GM12878 (cell line): Measurements from ENCODE around the gene LMAN2.

Source experiments
- BRCA1 ChIP-seq: IDR thresholded peaks from 2 replicates; pipeline ENCODE4 v1.6.1; 2011; ENCODE audit warnings: low read depth, low read length, improper control_type of control experiment
- FOS ChIP-seq: IDR thresholded peaks from 3 replicates; pipeline ENCODE4 v1.6.1; 2011; ENCODE audit warnings: borderline replicate concordance; ENCODE audit not compliant: insufficient read length; ENCODE audit errors: extremely low read depth
- HDAC6 ChIP-seq: fragments of 200-600 bp; sonication (generic); IDR thresholded peaks from one replicate; pipeline ENCODE4 v1.8.0; 2017; ENCODE audit warnings: antibody characterized with exemption; ENCODE audit not compliant: unreplicated experiment
- MTA2 ChIP-seq: fragments of 450-650 bp; IDR thresholded peaks from 2 replicates; pipeline ENCODE4 v1.6.1; 2016; ENCODE audit warnings: low read depth, mild to moderate bottlenecking, moderate library complexity
- RCOR1 ChIP-seq: conservative IDR thresholded peaks from 2 replicates; pipeline ENCODE4 v1.6.1; 2012; ENCODE audit warnings: low read depth, low read length, improper control_type of control experiment
- REST ChIP-seq: IDR thresholded peaks from 2 replicates; pipeline ENCODE4 v1.6.1; 2012; ENCODE audit warnings: mild to moderate bottlenecking, low read depth, low read length
- SIX5 ChIP-seq: IDR thresholded peaks from 2 replicates; pipeline ENCODE4 v1.6.1; 2011; ENCODE audit warnings: mild to moderate bottlenecking, low read depth, low read length, moderate library complexity; ENCODE audit not compliant: severe bottlenecking
- YY1 ChIP-seq: IDR thresholded peaks from 2 replicates; pipeline ENCODE4 v1.6.1; 2011; ENCODE audit warnings: low read depth, mild to moderate bottlenecking, low read length
- TF ChIP-seq, protein P1 (sequence below): IDR thresholded peaks from 2 replicates; pipeline ENCODE4 v1.6.1; 2012; ENCODE audit warnings: low read depth, low read length, improper control_type of control experiment
- TF ChIP-seq, protein P2 (sequence below): fragments of 450-650 bp; IDR thresholded peaks from 2 replicates; pipeline ENCODE4 v1.6.1; 2017; ENCODE audit warnings: mild to moderate bottlenecking
- TF ChIP-seq, protein P3 (sequence below): fragments of 450-650 bp; IDR thresholded peaks from 2 replicates; pipeline ENCODE4 v1.6.1; 2016; ENCODE audit warnings: mild to moderate bottlenecking, moderate library complexity, borderline replicate concordance

GRCh38 chr5:177386542-177386941 lies 35.1 kb upstream of the LMAN2 start:
- TF ChIP-seq RCOR1 (no peak), FOS (no peak), HDAC6 (no peak), REST (no peak), MTA2 (no peak), YY1 (no peak), BRCA1 (no peak), SIX5 (no peak)
- TF ChIP-seq, protein P1, sequence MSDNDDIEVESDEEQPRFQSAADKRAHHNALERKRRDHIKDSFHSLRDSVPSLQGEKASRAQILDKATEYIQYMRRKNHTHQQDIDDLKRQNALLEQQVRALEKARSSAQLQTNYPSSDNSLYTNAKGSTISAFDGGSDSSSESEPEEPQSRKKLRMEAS = no peak
- TF ChIP-seq, protein P2, sequence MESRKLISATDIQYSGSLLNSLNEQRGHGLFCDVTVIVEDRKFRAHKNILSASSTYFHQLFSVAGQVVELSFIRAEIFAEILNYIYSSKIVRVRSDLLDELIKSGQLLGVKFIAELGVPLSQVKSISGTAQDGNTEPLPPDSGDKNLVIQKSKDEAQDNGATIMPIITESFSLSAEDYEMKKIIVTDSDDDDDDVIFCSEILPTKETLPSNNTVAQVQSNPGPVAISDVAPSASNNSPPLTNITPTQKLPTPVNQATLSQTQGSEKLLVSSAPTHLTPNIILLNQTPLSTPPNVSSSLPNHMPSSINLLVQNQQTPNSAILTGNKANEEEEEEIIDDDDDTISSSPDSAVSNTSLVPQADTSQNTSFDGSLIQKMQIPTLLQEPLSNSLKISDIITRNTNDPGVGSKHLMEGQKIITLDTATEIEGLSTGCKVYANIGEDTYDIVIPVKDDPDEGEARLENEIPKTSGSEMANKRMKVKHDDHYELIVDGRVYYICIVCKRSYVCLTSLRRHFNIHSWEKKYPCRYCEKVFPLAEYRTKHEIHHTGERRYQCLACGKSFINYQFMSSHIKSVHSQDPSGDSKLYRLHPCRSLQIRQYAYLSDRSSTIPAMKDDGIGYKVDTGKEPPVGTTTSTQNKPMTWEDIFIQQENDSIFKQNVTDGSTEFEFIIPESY = no peak
- TF ChIP-seq, protein P3, sequence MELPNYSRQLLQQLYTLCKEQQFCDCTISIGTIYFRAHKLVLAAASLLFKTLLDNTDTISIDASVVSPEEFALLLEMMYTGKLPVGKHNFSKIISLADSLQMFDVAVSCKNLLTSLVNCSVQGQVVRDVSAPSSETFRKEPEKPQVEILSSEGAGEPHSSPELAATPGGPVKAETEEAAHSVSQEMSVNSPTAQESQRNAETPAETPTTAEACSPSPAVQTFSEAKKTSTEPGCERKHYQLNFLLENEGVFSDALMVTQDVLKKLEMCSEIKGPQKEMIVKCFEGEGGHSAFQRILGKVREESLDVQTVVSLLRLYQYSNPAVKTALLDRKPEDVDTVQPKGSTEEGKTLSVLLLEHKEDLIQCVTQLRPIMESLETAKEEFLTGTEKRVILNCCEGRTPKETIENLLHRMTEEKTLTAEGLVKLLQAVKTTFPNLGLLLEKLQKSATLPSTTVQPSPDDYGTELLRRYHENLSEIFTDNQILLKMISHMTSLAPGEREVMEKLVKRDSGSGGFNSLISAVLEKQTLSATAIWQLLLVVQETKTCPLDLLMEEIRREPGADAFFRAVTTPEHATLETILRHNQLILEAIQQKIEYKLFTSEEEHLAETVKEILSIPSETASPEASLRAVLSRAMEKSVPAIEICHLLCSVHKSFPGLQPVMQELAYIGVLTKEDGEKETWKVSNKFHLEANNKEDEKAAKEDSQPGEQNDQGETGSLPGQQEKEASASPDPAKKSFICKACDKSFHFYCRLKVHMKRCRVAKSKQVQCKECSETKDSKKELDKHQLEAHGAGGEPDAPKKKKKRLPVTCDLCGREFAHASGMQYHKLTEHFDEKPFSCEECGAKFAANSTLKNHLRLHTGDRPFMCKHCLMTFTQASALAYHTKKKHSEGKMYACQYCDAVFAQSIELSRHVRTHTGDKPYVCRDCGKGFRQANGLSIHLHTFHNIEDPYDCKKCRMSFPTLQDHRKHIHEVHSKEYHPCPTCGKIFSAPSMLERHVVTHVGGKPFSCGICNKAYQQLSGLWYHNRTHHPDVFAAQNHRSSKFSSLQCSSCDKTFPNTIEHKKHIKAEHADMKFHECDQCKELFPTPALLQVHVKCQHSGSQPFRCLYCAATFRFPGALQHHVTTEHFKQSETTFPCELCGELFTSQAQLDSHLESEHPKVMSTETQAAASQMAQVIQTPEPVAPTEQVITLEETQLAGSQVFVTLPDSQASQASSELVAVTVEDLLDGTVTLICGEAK = no peak
